Panc1 (cell line): ENCODE measurements around the gene LMO1. TPM values are rescaled to one million over a fixed set of nuclear protein-coding genes. Genes with fewer than 3 reads are reported as not detected.
A peak's percentile ranks its signal among the peaks of the same experiment; 100 is the strongest.

ENCODE experiments used
- ATAC-seq: fragments of 200-7000 bp; cut with Tn5 transposase; 2 replicates; pipeline ENCODE4 v1.9.1; 2020; ENCODE audit warnings: mild to moderate bottlenecking, moderate library complexity
- BruUV-seq: library from RNA; stranded (reverse); fragments of 400-500 nt; replicated peaks from 2 replicates; lab custom pipeline; 2021; lab: Mats Ljungman, UMichigan
- CTCF ChIA-PET: fragments of 300-600 bp; sonication (Branson Sonifier 250); formaldehyde crosslinking; loops from one replicate; lab custom pipeline; 2022; ENCODE audit warnings: antibody characterized with exemption; lab: Charles Lee
- POLR2A ChIA-PET: fragments of 300-600 bp; sonication (Branson Sonifier 250); formaldehyde crosslinking; loops from one replicate; lab custom pipeline; 2022; ENCODE audit warnings: antibody characterized with exemption; lab: Charles Lee
- DNase-seq: peaks from one replicate; pipeline ENCODE4 v3.0.0-alpha.2; 2010; ENCODE audit warnings: low read depth, low spot score
- H3K27ac ChIP-seq: 2 replicates; pipeline ENCODE4 v1.5.1; 2011; ENCODE audit warnings: mild to moderate bottlenecking, low read length, inconsistent platforms
- H3K27me3 ChIP-seq: fragments of 200-500 bp; sonication (Bioruptor generic); 2 replicates; pipeline ENCODE4 v1.6.0; 2014; ENCODE audit warnings: low read length, inconsistent platforms; ENCODE audit not compliant: control insufficient read depth, insufficient read depth
- H3K36me3 ChIP-seq: fragments of 200-500 bp; sonication (Bioruptor generic); 2 replicates; pipeline ENCODE4 v1.5.1; 2014; ENCODE audit warnings: inconsistent platforms, mild to moderate bottlenecking, low read length, moderate library complexity; ENCODE audit not compliant: control insufficient read depth, insufficient read depth
- H3K4me1 ChIP-seq: 2 replicates; pipeline ENCODE4 v1.5.1; 2011; ENCODE audit warnings: inconsistent platforms, mild to moderate bottlenecking, low read length, moderate library complexity; ENCODE audit not compliant: control insufficient read depth, insufficient read depth
- H3K4me3 ChIP-seq, 2 experiments: 2 replicates each; pipeline ENCODE4 v1.5.1; 2011 to 2012; ENCODE audit warnings: low read depth in 2 of 2, low read length in 2 of 2, mild to moderate bottlenecking in 2 of 2, inconsistent platforms in 1 of 2, moderate library complexity in 1 of 2
- H3K9me3 ChIP-seq: fragments of 200-500 bp; sonication (Bioruptor generic); 2 replicates; pipeline ENCODE4 v1.5.1; 2014; ENCODE audit warnings: low read depth, mild to moderate bottlenecking, inconsistent platforms, low read length, moderate library complexity; ENCODE audit not compliant: control insufficient read depth, insufficient read depth
- POLR2AphosphoS5 ChIP-seq: IDR thresholded peaks from 2 replicates; pipeline ENCODE4 v1.6.1; 2012; ENCODE audit warnings: mild to moderate bottlenecking, low read depth, low read length, moderate library complexity
- REST ChIP-seq, 2 experiments: IDR thresholded peaks; 2 replicates each; pipeline ENCODE4 v1.6.1; 2011 to 2012; ENCODE audit warnings: low read depth in 2 of 2, control low read depth in 1 of 2, low read length in 1 of 2, mild to moderate bottlenecking in 1 of 2, moderate library complexity in 1 of 2; ENCODE audit not compliant: insufficient read depth in 1 of 2
- SIN3A ChIP-seq: IDR thresholded peaks from 2 replicates; pipeline ENCODE4 v1.6.1; 2012; ENCODE audit warnings: low read depth, mild to moderate bottlenecking, low read length, moderate library complexity, borderline replicate concordance; ENCODE audit not compliant: insufficient read depth
- TCF7L2 ChIP-seq: IDR thresholded peaks from 2 replicates; pipeline ENCODE4 v1.6.1; 2011; ENCODE audit warnings: mild to moderate bottlenecking, low read depth, low read length, inconsistent platforms
- in situ Hi-C: cut with HindIII; loops from 2 replicates; pipeline ENCODE4 v1.10.0; 2016; ENCODE audit warnings: low sequenced_read_pairs, low pct_unique_long_range_greater_than_20kb
- intact Hi-C: fragments of 100-400 bp; cut with micrococcal nuclease; formaldehyde crosslinking; loops from one replicate; pipeline ENCODE4 v1.10.0; 2022; ENCODE audit not compliant: unreplicated experiment
- total RNA-seq: library from RNA; stranded (reverse); gene quantifications from one replicate; pipeline ENCODE4 v1.2.1, GENCODE V29; 2021; ENCODE audit not compliant: unreplicated experiment
- TF ChIP-seq, protein P1 (sequence below): fragments of 450-650 bp; IDR thresholded peaks from 2 replicates; pipeline ENCODE4 v1.5.1; 2017; ENCODE audit warnings: mild to moderate bottlenecking

Gene LMO1
- total RNA-seq, 1 experiment from 2014 or later = not detected

DNA sequence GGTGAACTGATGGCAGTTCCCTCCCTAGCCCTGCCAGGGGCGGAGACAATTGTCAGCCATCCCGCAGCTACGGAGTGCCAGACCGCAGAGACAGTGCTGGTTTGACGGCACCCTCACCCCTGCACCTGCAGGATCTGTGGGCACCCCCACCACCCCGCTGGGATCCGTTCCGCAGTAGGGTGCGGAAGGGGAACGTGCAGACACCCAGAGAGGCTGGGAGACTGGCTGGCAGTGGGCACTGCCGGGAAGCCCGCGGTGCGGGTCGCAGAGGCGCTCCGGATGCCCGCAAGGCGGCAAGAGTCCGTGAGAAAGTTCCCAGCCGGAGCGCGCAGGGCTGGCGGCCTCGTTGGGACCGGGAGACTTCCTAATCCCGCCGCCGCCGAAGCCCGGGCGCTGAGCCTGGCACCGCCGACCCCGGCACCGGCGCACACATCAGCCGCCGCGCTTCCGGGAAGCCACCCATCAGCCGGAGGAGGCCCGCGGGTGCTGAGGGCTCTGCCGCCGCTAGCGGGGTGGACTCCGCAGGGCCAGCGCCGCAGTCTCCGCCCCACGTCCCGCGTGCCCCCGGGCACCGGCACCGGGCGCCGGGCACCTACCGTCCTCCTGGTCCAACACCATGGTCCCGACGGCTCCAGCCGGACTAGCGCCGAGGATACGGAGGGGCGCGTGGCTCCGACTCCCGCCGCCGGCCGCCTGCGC is 4.3 kb upstream of the LMO1 start:
- intact Hi-C loops (loop anchor here (10.0 kb wide), 1 partner anchor 263 kb away; no protein-coding TSS in a partner anchor), in situ Hi-C loops (no loop called here)
- TF ChIP-seq, protein P1, sequence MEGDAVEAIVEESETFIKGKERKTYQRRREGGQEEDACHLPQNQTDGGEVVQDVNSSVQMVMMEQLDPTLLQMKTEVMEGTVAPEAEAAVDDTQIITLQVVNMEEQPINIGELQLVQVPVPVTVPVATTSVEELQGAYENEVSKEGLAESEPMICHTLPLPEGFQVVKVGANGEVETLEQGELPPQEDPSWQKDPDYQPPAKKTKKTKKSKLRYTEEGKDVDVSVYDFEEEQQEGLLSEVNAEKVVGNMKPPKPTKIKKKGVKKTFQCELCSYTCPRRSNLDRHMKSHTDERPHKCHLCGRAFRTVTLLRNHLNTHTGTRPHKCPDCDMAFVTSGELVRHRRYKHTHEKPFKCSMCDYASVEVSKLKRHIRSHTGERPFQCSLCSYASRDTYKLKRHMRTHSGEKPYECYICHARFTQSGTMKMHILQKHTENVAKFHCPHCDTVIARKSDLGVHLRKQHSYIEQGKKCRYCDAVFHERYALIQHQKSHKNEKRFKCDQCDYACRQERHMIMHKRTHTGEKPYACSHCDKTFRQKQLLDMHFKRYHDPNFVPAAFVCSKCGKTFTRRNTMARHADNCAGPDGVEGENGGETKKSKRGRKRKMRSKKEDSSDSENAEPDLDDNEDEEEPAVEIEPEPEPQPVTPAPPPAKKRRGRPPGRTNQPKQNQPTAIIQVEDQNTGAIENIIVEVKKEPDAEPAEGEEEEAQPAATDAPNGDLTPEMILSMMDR = no peak
- TF ChIP-seq POLR2AphosphoS5 = no peak
- TF ChIP-seq SIN3A = 0 out of 2 replicates have a peak, but pooled peaks have one; percentile 58
- ChIA-PET POLR2A (interaction anchor here (0.6 kb wide), 1 partner anchor 203 kb away, joined by 3 read pairs; no protein-coding TSS in a partner anchor), CTCF (interaction anchor here (0.6 to 0.7 kb wide), 2 partner anchors 19 to 84 kb away, joined by 3 to 4 read pairs; no protein-coding TSS in a partner anchor)
- no peaks in the 10 kb centered on the region for H3K36me3 ChIP-seq
- no peak overlapping the region for H3K27ac ChIP-seq
- no peak for DNase-seq
- peaks cover 13% of the 10 kb centered on the region for H3K4me1 ChIP-seq
- peaks cover 54% of the 10 kb centered on the region for H3K27me3 ChIP-seq
- peak overlapping the region; percentile 36 to 38 for H3K4me3 ChIP-seq
- H3K9me3 ChIP-seq = no peaks in the 10 kb centered on the region
- no TSS peak for BruUV-seq
- peak; percentile 51 for ATAC-seq

GRCh38 chr11:8267280-8267679 is 3.6 kb upstream of the LMO1 start:
- no peak overlapping the region for H3K4me3 ChIP-seq
- ATAC-seq = no peak
- BruUV-seq = no TSS peak
- no peaks in the 10 kb centered on the region for H3K9me3 ChIP-seq
- H3K27ac ChIP-seq = no peak overlapping the region
- peaks cover 51% of the 10 kb centered on the region for H3K27me3 ChIP-seq
- intact Hi-C loops (loop anchor here (10.0 kb wide), 1 partner anchor 262 kb away; no protein-coding TSS in a partner anchor), in situ Hi-C loops (no loop called here)
- CTCF ChIA-PET = no interaction called here
- no peak for TF ChIP-seq SIN3A
- TF ChIP-seq, protein P1 = no peak
- TF ChIP-seq REST (IDR thresholded peaks at IDR 0.05; ENCODE audit: insufficient read depth in 1 of 2, low read depth in 2 of 2, low read length in 1 of 2) = no peak
- no peak for TF ChIP-seq POLR2AphosphoS5
- TF ChIP-seq TCF7L2 = no peak
- DNase-seq = no peak
- POLR2A ChIA-PET = no interaction called here
- H3K36me3 ChIP-seq = no peaks in the 10 kb centered on the region
- peaks cover 13% of the 10 kb centered on the region for H3K4me1 ChIP-seq
